Stimulated activated CD4-positive, alpha-beta T cell treated with anti-CD3 and anti-CD28 coated beads, Interleukin-4, amount 100 ng/mL, for 4 hours (primary cell): ENCODE measurements around the gene ZCCHC9.
"Not testable (repeated sequence)": the region's sequence is repeated elsewhere in the genome, so short reads cannot be mapped to it uniquely, and the experiment has no call there.

Source experiments
- DNase-seq, 2 experiments: peaks; one replicate each; pipeline ENCODE4 v3.0.0-alpha.2; 2020

Gene ZCCHC9

GRCh38 chr5:81301271-81302015 is at the start of gene ZCCHC9:
TSS of gene ZCCHC9 (plus strand) at chr5:81301587. CDS start at chr5:81304758, 3,171 bp downstream.
- peak; percentile 88 to 91 for DNase-seq

GRCh38 chr5:81251922-81252321 is 49.5 kb upstream of the ZCCHC9 start:
- no peak for DNase-seq

GRCh38 chr5:81252904-81253303 is 48.5 kb upstream of the ZCCHC9 start:
- DNase-seq: no peak

GRCh38 chr5:81253875-81254274 is 47.5 kb upstream of the ZCCHC9 start:
- DNase-seq: no peak

GRCh38 chr5:81254886-81255559 is 46.4 kb upstream of the ZCCHC9 start:
- DNase-seq: no peak

- no peak for DNase-seq
These were observed 44.6 kb upstream of the ZCCHC9 start for GRCh38 chr5:81256766-81257165.

GRCh38 chr5:81262796-81263195 is 38.6 kb upstream of the ZCCHC9 start:
- not testable (repeated sequence) for DNase-seq

- DNase-seq: no peak
These were observed 36.3 kb upstream of the ZCCHC9 start for GRCh38 chr5:81265101-81265500.

GRCh38 chr5:81268521-81269196 is 32.7 kb upstream of the ZCCHC9 start:
- no peak for DNase-seq

- no peak for DNase-seq
These were observed 31.5 kb upstream of the ZCCHC9 start for GRCh38 chr5:81269751-81270393.

GRCh38 chr5:81270394-81271027 is 30.9 kb upstream of the ZCCHC9 start:
- DNase-seq: not testable (repeated sequence)

- DNase-seq: no peak
These were observed 17.4 kb upstream of the ZCCHC9 start for GRCh38 chr5:81283976-81284375.

GRCh38 chr5:81286059-81286617 is 15.2 kb upstream of the ZCCHC9 start:
- DNase-seq: no peak

- no peak for DNase-seq
These were observed 13.4 kb upstream of the ZCCHC9 start for GRCh38 chr5:81288021-81288433.

- DNase-seq: no peak
These were observed 11.2 kb upstream of the ZCCHC9 start for GRCh38 chr5:81290146-81290545.

GRCh38 chr5:81292130-81292529 is 9.3 kb upstream of the ZCCHC9 start:
- DNase-seq: no peak

- DNase-seq: not testable (repeated sequence)
These were observed 7.4 kb upstream of the ZCCHC9 start for GRCh38 chr5:81294021-81294420.

- DNase-seq: no peak
These were observed 3.9 kb upstream of the ZCCHC9 start for GRCh38 chr5:81297531-81297930.

- no peak for DNase-seq
These were observed 491 bp upstream of the ZCCHC9 start for GRCh38 chr5:81300921-81301270.

- no peak for DNase-seq
These were observed 1.2 kb downstream of the ZCCHC9 start for GRCh38 chr5:81302596-81302995.

- no peak for DNase-seq
These were observed 2.2 kb downstream of the ZCCHC9 start for GRCh38 chr5:81303563-81303962.

- no peak for DNase-seq
These were observed 4.4 kb downstream of the ZCCHC9 start for GRCh38 chr5:81305785-81306184.

- no peak for DNase-seq
These were observed 7.4 kb downstream of the ZCCHC9 start for GRCh38 chr5:81308836-81309235.
